ENCODE measurements around the gene SLC2A14. TPM values are rescaled to one million over a fixed set of nuclear protein-coding genes. Genes with fewer than 3 reads are reported as not detected.

The SLC2A14 gene
- total RNA-seq, 4 donors from 2014 or later = 0.66 TPM; not detected in 3

- no peak for TF ChIP-seq CTCF (IDR thresholded peaks at IDR 0.05; ENCODE audit: low read depth)
Measured at GRCh38 chr12:7868391-7868790, 4.3 kb downstream of the SLC2A14 start.

- no peak for TF ChIP-seq CTCF (IDR thresholded peaks at IDR 0.05; ENCODE audit: low read depth)
Measured at GRCh38 chr12:7864601-7865150, 8.0 kb downstream of the SLC2A14 start.

GRCh38 chr12:7859552-7859951 lies 13.2 kb downstream of the SLC2A14 start:
- no peak for TF ChIP-seq CTCF (IDR thresholded peaks at IDR 0.05; ENCODE audit: low read depth)

GRCh38 chr12:7857971-7858370 lies 14.7 kb downstream of the SLC2A14 start:
- TF ChIP-seq CTCF (IDR thresholded peaks at IDR 0.05; ENCODE audit: low read depth) = no peak

GRCh38 chr12:7856516-7856915 lies 16.2 kb downstream of the SLC2A14 start:
- TF ChIP-seq CTCF (IDR thresholded peaks at IDR 0.05; ENCODE audit: low read depth) = no peak

- no peak for TF ChIP-seq CTCF (IDR thresholded peaks at IDR 0.05; ENCODE audit: low read depth)
Measured at GRCh38 chr12:7853557-7853956, 19.2 kb downstream of the SLC2A14 start.

- TF ChIP-seq CTCF (IDR thresholded peaks at IDR 0.05; ENCODE audit: low read depth) = no peak
Measured at GRCh38 chr12:7844116-7844515, 28.6 kb downstream of the SLC2A14 start.
